ENCODE measurements around the gene CYSRT1.
A peak's percentile ranks its signal among the peaks of the same experiment; 100 is the strongest.

The CYSRT1 gene

GRCh38 chr9:137224830-137225694, at the start of gene CYSRT1:
TSS of gene CYSRT1 (plus strand) at chr9:137225174. CDS start at chr9:137225622, 448 bp downstream.
- no peak for DNase-seq

- DNase-seq, result no peak
These were observed 49.5 kb upstream of the CYSRT1 start for GRCh38 chr9:137175345-137175961.

GRCh38 chr9:137176302-137177182, 48.4 kb upstream of the CYSRT1 start:
- peak; percentile 37 for DNase-seq

- DNase-seq, result no peak
These were observed 46.6 kb upstream of the CYSRT1 start for GRCh38 chr9:137178201-137178938.

- DNase-seq, result no peak
These were observed 45.9 kb upstream of the CYSRT1 start for GRCh38 chr9:137178939-137179630.

GRCh38 chr9:137179761-137180160, 45.2 kb upstream of the CYSRT1 start:
- DNase-seq, result no peak

- no peak for DNase-seq
These were observed 44.5 kb upstream of the CYSRT1 start for GRCh38 chr9:137180491-137180890.

- DNase-seq, result no peak
These were observed 43.3 kb upstream of the CYSRT1 start for GRCh38 chr9:137181680-137182079.

GRCh38 chr9:137182836-137183235, 42.1 kb upstream of the CYSRT1 start:
- DNase-seq, result no peak

- no peak for DNase-seq
These were observed 40.9 kb upstream of the CYSRT1 start for GRCh38 chr9:137183980-137184595.

- no peak for DNase-seq
These were observed 39.9 kb upstream of the CYSRT1 start for GRCh38 chr9:137184881-137185660.

- no peak for DNase-seq
These were observed 39.1 kb upstream of the CYSRT1 start for GRCh38 chr9:137185921-137186320.

GRCh38 chr9:137186385-137186784, 38.6 kb upstream of the CYSRT1 start:
- DNase-seq, result no peak

- DNase-seq, result no peak
These were observed 37.6 kb upstream of the CYSRT1 start for GRCh38 chr9:137187386-137187785.

- DNase-seq, result no peak
These were observed 36.9 kb upstream of the CYSRT1 start for GRCh38 chr9:137188086-137188489.

- DNase-seq, result peak; percentile 73
These were observed 36.3 kb upstream of the CYSRT1 start, which contains the start of the genes ANAPC2 and SSNA1 for GRCh38 chr9:137188490-137189296. TSS of gene ANAPC2 (minus strand) at chr9:137188560. CDS start at chr9:137188532, 28 bp downstream. TSS of gene SSNA1 (plus strand) at chr9:137188676. CDS start at chr9:137188727, 51 bp downstream.

- no peak for DNase-seq
These were observed 35.4 kb upstream of the CYSRT1 start for GRCh38 chr9:137189297-137190295.

- DNase-seq, result no peak
These were observed 34.6 kb upstream of the CYSRT1 start for GRCh38 chr9:137190315-137190856.
